HG03342 (cell line): ENCODE results near the gene PPARA.
"Not testable (repeated sequence)": the region's sequence is repeated elsewhere in the genome, so short reads cannot be mapped to it uniquely, and the experiment has no call there.

Source experiments
- ATAC-seq: cut with Tn5 transposase; IDR thresholded peaks from one replicate; pipeline ENCODE4 v1.9.1; 2021; ENCODE audit warnings: mild to moderate bottlenecking, moderate library complexity; ENCODE audit not compliant: unreplicated experiment

Gene PPARA

GRCh38 chr22:46165977-46166376 lies 15.7 kb downstream of the PPARA start:
- ATAC-seq, result no peak

- ATAC-seq, result no peak
Observed at GRCh38 chr22:46169628-46170027, 19.3 kb downstream of the PPARA start.

- ATAC-seq, result no peak
Observed at GRCh38 chr22:46171940-46172339, 21.6 kb downstream of the PPARA start.

GRCh38 chr22:46172522-46173110 lies 22.3 kb downstream of the PPARA start:
- no peak for ATAC-seq

GRCh38 chr22:46173152-46173551 lies 22.8 kb downstream of the PPARA start:
- no peak for ATAC-seq

- no peak for ATAC-seq
Observed at GRCh38 chr22:46175631-46176030, 25.3 kb downstream of the PPARA start.

- no peak for ATAC-seq
Observed at GRCh38 chr22:46176508-46177003, 26.2 kb downstream of the PPARA start.

GRCh38 chr22:46178755-46179505 lies 28.6 kb downstream of the PPARA start:
- no peak for ATAC-seq

GRCh38 chr22:46179748-46180147 lies 29.4 kb downstream of the PPARA start:
- no peak for ATAC-seq

- no peak for ATAC-seq
Observed at GRCh38 chr22:46180370-46181137, 30.2 kb downstream of the PPARA start.

GRCh38 chr22:46183733-46184132 lies 33.4 kb downstream of the PPARA start:
- no peak for ATAC-seq

GRCh38 chr22:46185283-46185682 lies 35.0 kb downstream of the PPARA start:
- ATAC-seq, result no peak

GRCh38 chr22:46187862-46188261 lies 37.5 kb downstream of the PPARA start:
- ATAC-seq, result no peak

- ATAC-seq, result no peak
Observed at GRCh38 chr22:46192210-46192993, 42.1 kb downstream of the PPARA start.

GRCh38 chr22:46193898-46194310 lies 43.6 kb downstream of the PPARA start:
- ATAC-seq, result no peak

GRCh38 chr22:46195487-46196165 lies 45.3 kb downstream of the PPARA start:
- ATAC-seq, result no peak

GRCh38 chr22:46196278-46196677 lies 46.0 kb downstream of the PPARA start:
- no peak for ATAC-seq

- no peak for ATAC-seq
Observed at GRCh38 chr22:46198274-46198673, 47.9 kb downstream of the PPARA start.

- ATAC-seq, result not testable (repeated sequence)
Observed at GRCh38 chr22:46198806-46199205, 48.5 kb downstream of the PPARA start.

- ATAC-seq, result no peak
Observed at GRCh38 chr22:46201059-46201757, 50.9 kb downstream of the PPARA start.
